Activated T-helper 17 cell treated with anti-CD3 and anti-CD28 coated beads, Interleukin-2, amount 50 U/mL, for 72 hours (primary cell): ENCODE measurements around the gene QARS1. TPM values are rescaled to one million over a fixed set of nuclear protein-coding genes. Genes with fewer than 3 reads are reported as not detected.

ENCODE experiments used
- ATAC-seq: fragments of 150-1000 bp; cut with Tn5 transposase; replicated peaks from 2 replicates; pipeline ENCODE4 v1.10.0; 2021; ENCODE audit warnings: mild to moderate bottlenecking, moderate library complexity
- H3K27ac Mint-ChIP-seq: one replicate; pipeline ENCODE4 v1.8.0; 2022; ENCODE audit warnings: mixed read lengths
- H3K27me3 Mint-ChIP-seq: one replicate; pipeline ENCODE4 v1.8.0; 2022; ENCODE audit warnings: mixed read lengths
- H3K36me3 Mint-ChIP-seq: one replicate; pipeline ENCODE4 v1.8.0; 2022; ENCODE audit warnings: low read depth, mild to moderate bottlenecking, mixed read lengths
- H3K4me1 Mint-ChIP-seq: one replicate; pipeline ENCODE4 v1.8.0; 2022; ENCODE audit warnings: mixed read lengths
- H3K4me3 Mint-ChIP-seq: one replicate; pipeline ENCODE4 v1.8.0; 2022; ENCODE audit warnings: mild to moderate bottlenecking, mixed read lengths
- H3K9me3 Mint-ChIP-seq: one replicate; pipeline ENCODE4 v1.8.0; 2022; ENCODE audit warnings: mixed read lengths
- total RNA-seq, 2 donors: library from RNA; stranded (reverse); gene quantifications; one replicate each; pipeline ENCODE4 v1.2.3, GENCODE V29; 2022

QARS1 gene
- 100 to 1,000 TPM; 284 to 292 TPM for total RNA-seq

GRCh38 chr3:49104427-49105291 is at the start of gene QARS1:
Gene QARS1, minus strand, starts transcription at chr3:49104757. Its CDS starts 24 bp downstream, at chr3:49104733.
- ATAC-seq = peak; percentile 99
- Mint-ChIP-seq H3K27me3 (no peaks in the 10 kb centered on the region), H3K36me3 (peaks cover 44% of the 10 kb centered on the region), H3K4me1 (peaks cover 4% of the 10 kb centered on the region), H3K9me3 (no peaks in the 10 kb centered on the region), H3K4me3 (peak within 1 kb of the TSS; percentile 95), H3K27ac (peak within 1 kb of the TSS; percentile 95)

GRCh38 chr3:49153349-49153912 is 48.9 kb upstream of the QARS1 start:
- no peaks in the 10 kb centered on the region for H3K4me1 Mint-ChIP-seq
- no peaks in the 10 kb centered on the region for H3K36me3 Mint-ChIP-seq
- H3K27me3 Mint-ChIP-seq = no peaks in the 10 kb centered on the region
- ATAC-seq = no peak
- no peaks in the 10 kb centered on the region for H3K9me3 Mint-ChIP-seq
- no peak overlapping the region for H3K27ac Mint-ChIP-seq
- no peak overlapping the region for H3K4me3 Mint-ChIP-seq

GRCh38 chr3:49151610-49152009 is 47.1 kb upstream of the QARS1 start:
- Mint-ChIP-seq H3K27me3 (no peaks in the 10 kb centered on the region), H3K9me3 (no peaks in the 10 kb centered on the region), H3K4me3 (no peak overlapping the region), H3K4me1 (no peaks in the 10 kb centered on the region), H3K27ac (no peak overlapping the region), H3K36me3 (no peaks in the 10 kb centered on the region)
- ATAC-seq = no peak

GRCh38 chr3:49148159-49148558 is 43.6 kb upstream of the QARS1 start:
- no peaks in the 10 kb centered on the region for H3K36me3 Mint-ChIP-seq
- no peaks in the 10 kb centered on the region for H3K9me3 Mint-ChIP-seq
- ATAC-seq = no peak
- no peaks in the 10 kb centered on the region for H3K4me1 Mint-ChIP-seq
- H3K27me3 Mint-ChIP-seq = no peaks in the 10 kb centered on the region
- H3K4me3 Mint-ChIP-seq = no peak overlapping the region
- no peak overlapping the region for H3K27ac Mint-ChIP-seq

GRCh38 chr3:49140080-49140479 is 35.5 kb upstream of the QARS1 start:
- Mint-ChIP-seq H3K36me3 (no peaks in the 10 kb centered on the region), H3K27me3 (peaks cover 7% of the 10 kb centered on the region), H3K9me3 (no peaks in the 10 kb centered on the region), H3K4me1 (no peaks in the 10 kb centered on the region), H3K4me3 (no peak overlapping the region), H3K27ac (no peak overlapping the region)
- no peak for ATAC-seq

DNA sequence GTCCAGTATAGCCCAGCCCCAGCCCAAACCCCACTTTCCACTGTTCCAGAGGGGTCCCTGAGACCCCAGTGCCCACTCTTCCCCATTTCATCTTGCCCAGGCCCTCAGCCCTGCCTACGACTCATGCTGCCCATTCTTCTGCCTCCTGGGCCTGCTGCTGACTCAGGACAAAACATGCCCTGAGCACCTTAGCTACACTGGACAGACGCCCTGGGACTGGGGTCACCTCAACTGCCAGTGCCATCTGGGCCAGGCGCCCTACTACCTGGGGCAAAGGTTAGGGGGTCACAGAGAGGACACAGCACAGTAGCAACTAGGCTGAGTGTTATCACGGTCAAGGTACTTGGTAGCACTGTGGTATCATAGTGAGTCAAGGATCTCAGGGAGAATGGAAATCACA is 30.9 kb upstream of the QARS1 start:
- H3K9me3 Mint-ChIP-seq = no peaks in the 10 kb centered on the region
- peaks cover 15% of the 10 kb centered on the region for H3K27me3 Mint-ChIP-seq
- H3K36me3 Mint-ChIP-seq = no peaks in the 10 kb centered on the region
- no peak overlapping the region for H3K4me3 Mint-ChIP-seq
- no peaks in the 10 kb centered on the region for H3K4me1 Mint-ChIP-seq
- H3K27ac Mint-ChIP-seq = no peak overlapping the region
- ATAC-seq = no peak

GRCh38 chr3:49134471-49135265 is 30.1 kb upstream of the QARS1 start:
- H3K9me3 Mint-ChIP-seq = no peaks in the 10 kb centered on the region
- H3K27ac Mint-ChIP-seq = no peak overlapping the region
- H3K4me3 Mint-ChIP-seq = no peak overlapping the region

GRCh38 chr3:49133226-49133951 is 28.8 kb upstream of the QARS1 start:
- Mint-ChIP-seq H3K36me3 (no peaks in the 10 kb centered on the region), H3K9me3 (no peaks in the 10 kb centered on the region), H3K27me3 (peaks cover 15% of the 10 kb centered on the region), H3K4me3 (no peak overlapping the region), H3K27ac (no peak overlapping the region), H3K4me1 (no peaks in the 10 kb centered on the region)
- no peak for ATAC-seq

More at GRCh38 chr3:49134471-49135265, 30.1 kb upstream of the QARS1 start:
- no peaks in the 10 kb centered on the region for H3K4me1 Mint-ChIP-seq
- no peaks in the 10 kb centered on the region for H3K36me3 Mint-ChIP-seq
- ATAC-seq = no peak
- peaks cover 15% of the 10 kb centered on the region for H3K27me3 Mint-ChIP-seq

DNA sequence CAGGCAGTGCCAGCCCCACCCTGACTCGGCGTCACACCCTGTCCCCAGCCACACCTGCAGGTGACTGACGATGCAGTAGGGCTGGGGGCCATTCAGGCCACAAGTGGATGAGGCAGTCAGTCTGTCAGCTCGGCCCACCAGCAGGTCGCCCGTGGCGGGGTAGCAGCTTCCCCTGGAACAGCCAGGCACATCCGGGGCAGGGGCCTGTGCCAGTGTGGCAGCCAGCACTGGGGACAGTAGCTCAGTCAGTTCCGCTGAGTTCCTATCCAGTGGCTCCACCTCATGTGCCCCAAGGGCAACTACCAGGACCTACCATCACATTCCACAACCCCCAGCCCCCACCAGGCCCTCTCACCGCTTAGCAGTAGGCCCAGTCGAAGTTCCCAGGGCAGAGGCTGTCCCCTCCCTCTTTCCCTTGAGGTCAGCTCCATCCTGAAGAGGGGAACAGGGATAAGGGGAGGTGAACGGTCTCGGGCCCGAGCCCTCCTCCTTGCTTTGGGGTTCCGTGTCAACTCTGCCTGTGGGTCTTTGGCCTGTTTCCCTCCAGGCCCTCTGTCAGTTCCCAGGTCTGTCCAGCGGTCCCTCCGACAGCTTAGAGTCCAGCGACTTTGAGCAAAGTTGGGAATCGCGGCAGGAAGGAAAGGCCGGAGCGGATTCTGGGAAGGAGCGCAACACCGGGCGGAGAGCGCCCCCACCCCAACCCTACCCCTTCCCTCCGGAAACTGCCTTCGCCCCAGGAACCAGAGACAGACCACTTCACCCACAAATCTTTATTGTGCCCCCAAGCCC is 28.1 kb upstream of the QARS1 start, which contains the start of gene LAMB2:
Gene LAMB2, minus strand, starts transcription at position 614 of the 789 bp plus-strand sequence. Its CDS starts 183 bp downstream, at position 431.
- Mint-ChIP-seq H3K4me3 (no peak within 1 kb of the TSS), H3K27me3 (peaks cover 14% of the 10 kb centered on the region), H3K9me3 (no peaks in the 10 kb centered on the region), H3K27ac (no peak within 1 kb of the TSS), H3K4me1 (no peaks in the 10 kb centered on the region), H3K36me3 (no peaks in the 10 kb centered on the region)
- ATAC-seq = no peak

GRCh38 chr3:49132073-49132436 is 27.5 kb upstream of the QARS1 start:
- Mint-ChIP-seq H3K36me3 (no peaks in the 10 kb centered on the region), H3K9me3 (no peaks in the 10 kb centered on the region), H3K4me3 (no peak overlapping the region), H3K27ac (no peak overlapping the region), H3K27me3 (peaks cover 11% of the 10 kb centered on the region), H3K4me1 (no peaks in the 10 kb centered on the region)
- no peak for ATAC-seq

DNA sequence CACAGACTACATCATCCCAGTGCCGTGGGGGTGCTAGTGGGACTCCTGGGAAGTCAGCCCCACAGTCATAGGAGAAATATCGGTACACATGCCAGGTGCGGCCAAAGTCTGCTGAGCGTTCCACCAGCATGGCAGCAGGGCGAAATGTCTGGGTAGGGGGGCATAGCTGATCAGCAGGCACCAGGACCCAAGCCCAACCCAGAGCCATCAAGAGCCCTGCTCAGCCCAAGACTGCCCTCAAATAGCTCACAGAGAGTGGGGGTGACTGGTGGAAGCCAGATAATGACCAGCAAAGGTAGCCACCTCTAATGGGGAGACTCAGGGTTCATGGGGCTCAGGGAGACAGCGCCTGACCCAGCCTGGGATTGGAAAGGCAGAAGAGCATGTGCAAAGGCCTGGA is 27.0 kb upstream of the QARS1 start:
- no peaks in the 10 kb centered on the region for H3K36me3 Mint-ChIP-seq
- peaks cover 11% of the 10 kb centered on the region for H3K27me3 Mint-ChIP-seq

GRCh38 chr3:49131040-49131439 is 26.5 kb upstream of the QARS1 start:
- H3K27me3 Mint-ChIP-seq = peaks cover 11% of the 10 kb centered on the region
- no peak overlapping the region for H3K27ac Mint-ChIP-seq

More for the DNA sequence above, 27.0 kb upstream of the QARS1 start:
- no peaks in the 10 kb centered on the region for H3K9me3 Mint-ChIP-seq
- no peak for ATAC-seq
- H3K4me3 Mint-ChIP-seq = no peak overlapping the region
- H3K27ac Mint-ChIP-seq = no peak overlapping the region
- H3K4me1 Mint-ChIP-seq = no peaks in the 10 kb centered on the region

GRCh38 chr3:49124991-49125670 is 20.6 kb upstream of the QARS1 start:
- ATAC-seq = no peak
- no peak overlapping the region for H3K27ac Mint-ChIP-seq
- H3K36me3 Mint-ChIP-seq = no peaks in the 10 kb centered on the region
- H3K9me3 Mint-ChIP-seq = no peaks in the 10 kb centered on the region
- H3K4me1 Mint-ChIP-seq = no peaks in the 10 kb centered on the region
- H3K4me3 Mint-ChIP-seq = no peak overlapping the region
- no peaks in the 10 kb centered on the region for H3K27me3 Mint-ChIP-seq

More at GRCh38 chr3:49131040-49131439, 26.5 kb upstream of the QARS1 start:
- Mint-ChIP-seq H3K4me1 (no peaks in the 10 kb centered on the region), H3K4me3 (no peak overlapping the region), H3K9me3 (no peaks in the 10 kb centered on the region), H3K36me3 (no peaks in the 10 kb centered on the region)
- no peak for ATAC-seq
